ENCODE data around the gene KRTAP20-3. TPM values are rescaled to one million over a fixed set of nuclear protein-coding genes. Genes with fewer than 3 reads are reported as not detected.

Gene KRTAP20-3
- total RNA-seq, 2 experiments from 2014 or later = not detected

DNA sequence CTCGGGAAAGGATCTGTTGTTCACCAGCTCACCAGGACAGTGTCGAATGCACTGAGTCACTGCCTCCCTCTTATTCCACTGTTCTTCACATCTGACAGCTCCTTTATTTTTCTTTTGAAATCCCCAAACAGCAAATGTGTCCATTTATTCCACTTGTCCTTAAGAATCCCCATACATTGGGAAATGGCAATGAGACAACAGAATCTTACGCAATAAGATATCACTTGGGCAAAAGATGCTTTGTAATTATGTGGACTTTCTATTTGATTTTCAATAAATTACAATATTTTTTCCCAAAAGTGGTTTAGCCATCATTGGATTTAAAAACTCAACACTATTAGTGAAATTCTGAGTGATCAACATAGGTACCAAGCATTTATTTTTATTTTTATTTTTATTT is 4.0 kb upstream of the KRTAP20-3 start:
- Mint-ChIP-seq H3K4me1 (no peaks in the 10 kb centered on the region), H3K36me3 (no peaks in the 10 kb centered on the region), H3K9me3 (no peaks in the 10 kb centered on the region), H3K4me3 (no peak overlapping the region), H3K27ac (no peak overlapping the region), H3K27me3 (no peaks in the 10 kb centered on the region)
- no peak for DNase-seq

GRCh38 chr21:30646904-30647414 is 4.3 kb downstream of the KRTAP20-3 start:
- H3K36me3 Mint-ChIP-seq = no peaks in the 10 kb centered on the region
- H3K4me1 Mint-ChIP-seq = no peaks in the 10 kb centered on the region
- no peaks in the 10 kb centered on the region for H3K27me3 Mint-ChIP-seq
- no peak overlapping the region for H3K27ac Mint-ChIP-seq
- H3K9me3 Mint-ChIP-seq = no peaks in the 10 kb centered on the region
- no peak overlapping the region for H3K4me3 Mint-ChIP-seq
- no peak for DNase-seq

DNA sequence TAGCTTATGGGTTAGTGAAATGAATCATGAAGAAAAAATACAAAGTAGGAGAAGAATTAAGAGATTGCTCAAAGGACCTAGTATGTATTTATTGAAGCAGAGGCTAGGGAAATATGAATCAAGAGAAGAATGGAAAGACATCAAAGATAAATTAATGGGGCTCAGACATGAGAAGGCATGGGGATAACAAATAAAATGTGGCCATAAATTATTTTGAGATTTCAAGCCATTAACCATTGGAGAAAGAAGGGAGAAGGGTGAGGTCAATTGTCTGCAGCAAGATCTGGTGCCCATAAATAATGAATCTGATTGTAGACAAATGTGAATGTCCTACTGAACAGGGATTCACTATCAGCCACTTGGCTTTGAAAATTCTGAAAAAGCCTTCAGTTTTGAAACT is 10.2 kb downstream of the KRTAP20-3 start:
- no peaks in the 10 kb centered on the region for H3K9me3 Mint-ChIP-seq
- no peak overlapping the region for H3K4me3 Mint-ChIP-seq
- H3K27ac Mint-ChIP-seq = no peak overlapping the region
- H3K4me1 Mint-ChIP-seq = no peaks in the 10 kb centered on the region
- no peaks in the 10 kb centered on the region for H3K36me3 Mint-ChIP-seq
- DNase-seq = no peak
- H3K27me3 Mint-ChIP-seq = peaks cover 3% of the 10 kb centered on the region

- no peak overlapping the region for H3K4me3 Mint-ChIP-seq
- no peaks in the 10 kb centered on the region for H3K27me3 Mint-ChIP-seq
- no peaks in the 10 kb centered on the region for H3K36me3 Mint-ChIP-seq
- no peak for DNase-seq
- no peak overlapping the region for H3K27ac Mint-ChIP-seq
- no peaks in the 10 kb centered on the region for H3K4me1 Mint-ChIP-seq
- H3K9me3 Mint-ChIP-seq = no peaks in the 10 kb centered on the region
These were observed 26.1 kb downstream of the KRTAP20-3 start for GRCh38 chr21:30668776-30669175.

- no peak overlapping the region for H3K4me3 Mint-ChIP-seq
- no peak overlapping the region for H3K27ac Mint-ChIP-seq
- no peaks in the 10 kb centered on the region for H3K27me3 Mint-ChIP-seq
- no peak for DNase-seq
- H3K4me1 Mint-ChIP-seq = no peaks in the 10 kb centered on the region
- H3K36me3 Mint-ChIP-seq = no peaks in the 10 kb centered on the region
- H3K9me3 Mint-ChIP-seq = no peaks in the 10 kb centered on the region
These were observed 30.5 kb downstream of the KRTAP20-3 start for GRCh38 chr21:30672985-30673650.

- Mint-ChIP-seq H3K36me3 (no peaks in the 10 kb centered on the region), H3K27me3 (no peaks in the 10 kb centered on the region), H3K9me3 (no peaks in the 10 kb centered on the region), H3K27ac (no peak overlapping the region), H3K4me1 (no peaks in the 10 kb centered on the region), H3K4me3 (no peak overlapping the region)
- no peak for DNase-seq
These were observed 31.6 kb downstream of the KRTAP20-3 start for GRCh38 chr21:30674312-30674711.

DNA sequence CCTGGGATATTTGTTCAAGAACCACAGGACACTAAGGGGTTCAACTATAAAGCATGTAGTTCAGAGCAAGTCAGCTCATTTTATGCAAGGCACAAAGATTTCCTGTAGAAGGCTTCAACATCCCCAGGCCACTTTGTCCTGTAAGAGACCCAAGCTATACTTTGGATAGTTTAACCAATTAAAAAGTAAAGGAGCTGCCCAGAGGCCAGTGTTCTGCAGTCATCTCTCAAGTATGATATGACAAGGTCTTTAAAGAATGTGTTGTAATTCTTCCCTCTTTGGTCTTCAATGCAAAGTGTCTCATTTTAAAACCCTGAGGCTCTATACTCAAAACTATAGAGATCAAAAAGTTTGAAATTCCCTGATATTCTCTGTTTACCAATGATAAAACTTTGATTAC is 34.1 kb downstream of the KRTAP20-3 start:
- H3K27me3 Mint-ChIP-seq = no peaks in the 10 kb centered on the region

GRCh38 chr21:30680586-30680985 is 37.9 kb downstream of the KRTAP20-3 start:
- Mint-ChIP-seq H3K4me1 (no peaks in the 10 kb centered on the region), H3K4me3 (no peak overlapping the region), H3K27me3 (no peaks in the 10 kb centered on the region), H3K9me3 (no peaks in the 10 kb centered on the region), H3K27ac (no peak overlapping the region), H3K36me3 (no peaks in the 10 kb centered on the region)
- no peak for DNase-seq

More for the DNA sequence above, 34.1 kb downstream of the KRTAP20-3 start:
- H3K27ac Mint-ChIP-seq = no peak overlapping the region
- no peaks in the 10 kb centered on the region for H3K36me3 Mint-ChIP-seq
- DNase-seq = no peak
- H3K4me3 Mint-ChIP-seq = no peak overlapping the region
- H3K4me1 Mint-ChIP-seq = no peaks in the 10 kb centered on the region
- no peaks in the 10 kb centered on the region for H3K9me3 Mint-ChIP-seq

DNA sequence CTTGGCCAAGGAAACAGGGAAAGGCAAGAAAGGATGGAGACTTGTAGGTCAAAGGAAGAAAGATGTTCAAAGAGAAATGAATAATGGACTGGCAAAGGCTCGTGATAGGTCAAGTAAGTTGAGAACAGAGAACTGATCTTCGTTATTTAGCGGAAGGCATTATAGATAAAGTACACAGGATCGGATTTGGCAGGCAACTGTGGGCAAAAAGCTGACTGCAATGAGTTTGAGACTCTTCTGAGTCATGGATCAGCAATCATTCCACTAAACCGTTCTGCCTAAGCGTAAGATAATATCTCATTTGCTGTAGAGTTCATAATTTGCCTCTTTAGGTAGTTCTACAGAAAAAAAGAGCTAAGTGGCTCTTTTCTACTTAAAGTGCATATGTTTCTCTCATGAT is 41.8 kb downstream of the KRTAP20-3 start:
- H3K4me3 Mint-ChIP-seq = no peak overlapping the region
- H3K9me3 Mint-ChIP-seq = no peaks in the 10 kb centered on the region
- DNase-seq = no peak
- no peak overlapping the region for H3K27ac Mint-ChIP-seq
- no peaks in the 10 kb centered on the region for H3K4me1 Mint-ChIP-seq
- no peaks in the 10 kb centered on the region for H3K36me3 Mint-ChIP-seq
- H3K27me3 Mint-ChIP-seq = no peaks in the 10 kb centered on the region

GRCh38 chr21:30689822-30690221 is 47.2 kb downstream of the KRTAP20-3 start:
- Mint-ChIP-seq H3K4me1 (no peaks in the 10 kb centered on the region), H3K36me3 (no peaks in the 10 kb centered on the region), H3K9me3 (peaks cover 1% of the 10 kb centered on the region), H3K27ac (no peak overlapping the region), H3K27me3 (no peaks in the 10 kb centered on the region), H3K4me3 (no peak overlapping the region)
- DNase-seq = no peak

Other genes starting within 250 kb of the KRTAP20-3 start
- gene KRTAP13-1, start 246.8 kb upstream of the KRTAP20-3 start, total RNA-seq = not detected
- gene KRTAP13-3, start 216.9 kb upstream of the KRTAP20-3 start, total RNA-seq = not detected
- not detected for gene KRTAP13-4, start 212.6 kb upstream of the KRTAP20-3 start, total RNA-seq
- gene KRTAP15-1, start 202.6 kb upstream of the KRTAP20-3 start, total RNA-seq = not detected
- gene KRTAP19-1, start 162.5 kb upstream of the KRTAP20-3 start, total RNA-seq = not detected
- not detected for gene KRTAP19-2, start 155.4 kb upstream of the KRTAP20-3 start, total RNA-seq
- gene KRTAP19-3, start 150.9 kb upstream of the KRTAP20-3 start, total RNA-seq = not detected
- not detected for gene KRTAP19-4, start 145.7 kb upstream of the KRTAP20-3 start, total RNA-seq
- gene KRTAP19-5, start 140.7 kb upstream of the KRTAP20-3 start, total RNA-seq = not detected
- gene KRTAP19-6, start 101.0 kb upstream of the KRTAP20-3 start, total RNA-seq = not detected
- gene KRTAP19-7, start 81.5 kb upstream of the KRTAP20-3 start, total RNA-seq = not detected
- gene KRTAP22-2, start 52.5 kb upstream of the KRTAP20-3 start, total RNA-seq = not detected
- not detected for gene KRTAP6-3, start 50.4 kb upstream of the KRTAP20-3 start, total RNA-seq
- not detected for gene KRTAP6-2, start 44.0 kb upstream of the KRTAP20-3 start, total RNA-seq
- not detected for gene KRTAP22-1, start 41.8 kb upstream of the KRTAP20-3 start, total RNA-seq
- not detected for gene KRTAP6-1, start 28.9 kb upstream of the KRTAP20-3 start, total RNA-seq
- not detected for gene KRTAP20-1, start 26.4 kb upstream of the KRTAP20-3 start, total RNA-seq
- gene KRTAP20-4, start 22.2 kb upstream of the KRTAP20-3 start, total RNA-seq = not detected
- not detected for gene KRTAP20-2, start 7.7 kb upstream of the KRTAP20-3 start, total RNA-seq
- not detected for gene KRTAP21-3, start 75.9 kb downstream of the KRTAP20-3 start, total RNA-seq
- gene KRTAP21-2, start 104.4 kb downstream of the KRTAP20-3 start, total RNA-seq = not detected
- not detected for gene KRTAP21-1, start 112.6 kb downstream of the KRTAP20-3 start, total RNA-seq
- gene KRTAP8-1, start 170.4 kb downstream of the KRTAP20-3 start, total RNA-seq = not detected
- gene KRTAP7-1, start 186.9 kb downstream of the KRTAP20-3 start, total RNA-seq = not detected
- not detected for gene KRTAP11-1, start 238.7 kb downstream of the KRTAP20-3 start, total RNA-seq

Measured in activated naive CD8-positive, alpha-beta T cell treated with anti-CD3 and anti-CD28 coated beads for 36 hours (primary cell).